ENCODE data around the gene IVD.

Gene IVD

GRCh38 chr15:40405501-40406381, at the start of gene IVD:
IVD (plus strand) TSS chr15:40405795; CDS start chr15:40405828, 33 bp downstream.
- peak; percentile 87; the same call in 1 of the 2 replicates for TF ChIP-seq ZFX (IDR thresholded peaks at IDR 0.05)
- TF ChIP-seq CTCF (conservative IDR thresholded peaks at IDR 0.05), result no peak
- H3K27ac ChIP-seq, result peak within 1 kb of the TSS; percentile 88

DNA sequence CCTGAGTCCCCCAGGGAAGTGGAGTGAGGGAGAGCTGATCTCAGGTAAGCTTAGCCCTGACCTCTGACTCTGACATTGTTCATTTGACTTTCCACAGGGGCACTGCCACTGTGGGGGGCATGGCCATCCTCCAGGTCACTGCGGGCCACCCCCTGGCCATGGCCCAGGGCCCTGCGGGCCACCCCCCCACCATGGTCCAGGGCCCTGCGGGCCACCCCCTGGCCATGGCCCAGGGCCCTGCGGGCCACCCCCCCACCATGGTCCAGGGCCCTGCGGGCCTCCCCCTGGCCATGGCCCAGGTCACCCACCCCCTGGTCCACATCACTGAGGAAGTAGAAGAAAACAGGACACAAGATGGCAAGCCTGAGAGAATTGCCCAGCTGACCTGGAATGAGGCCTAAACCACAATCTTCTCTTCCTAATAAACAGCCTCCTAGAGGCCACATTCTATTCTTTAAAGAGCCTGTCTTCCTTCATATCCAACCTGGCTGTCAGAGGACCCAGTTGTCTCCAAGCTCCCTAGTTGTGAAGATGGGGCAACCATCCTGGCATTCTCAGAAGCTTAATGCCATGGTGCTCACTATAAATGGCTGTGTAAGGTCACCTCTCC, 49.5 kb upstream of the IVD start:
- H3K27ac ChIP-seq, result no peak overlapping the region
- no peak for TF ChIP-seq ZFX (IDR thresholded peaks at IDR 0.05)
- no peak for TF ChIP-seq CTCF (conservative IDR thresholded peaks at IDR 0.05)

DNA sequence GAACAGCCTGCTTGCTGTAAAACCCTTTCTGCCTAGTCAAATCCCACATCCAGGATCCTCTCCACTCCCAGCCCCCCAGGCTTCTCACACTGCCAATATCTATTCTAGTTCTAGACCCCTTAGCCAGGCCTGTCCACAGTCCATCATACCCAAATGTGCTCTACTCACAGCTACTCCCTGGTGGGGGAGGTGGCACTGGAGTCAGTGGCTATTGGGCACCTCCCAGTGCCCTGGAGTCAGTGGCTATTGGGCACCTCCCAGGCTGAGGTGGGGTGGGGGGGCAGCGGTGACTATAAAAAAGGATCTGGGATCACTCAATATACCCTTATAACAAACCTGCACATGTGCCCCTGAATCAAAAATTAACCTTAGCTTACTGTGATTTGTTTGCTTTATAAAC, 48.3 kb upstream of the IVD start:
- no peak for TF ChIP-seq ZFX (IDR thresholded peaks at IDR 0.05)
- no peak for TF ChIP-seq CTCF (conservative IDR thresholded peaks at IDR 0.05)

GRCh38 chr15:40357723-40358470, 47.7 kb upstream of the IVD start, which contains the start of gene DISP2:
DISP2 (plus strand) TSS chr15:40358219; CDS start chr15:40358322, 103 bp downstream.
- no peak for TF ChIP-seq CTCF (conservative IDR thresholded peaks at IDR 0.05)
- no peak for TF ChIP-seq ZFX (IDR thresholded peaks at IDR 0.05)

More for the DNA sequence above, 48.3 kb upstream of the IVD start:
- H3K27ac ChIP-seq, result no peak overlapping the region; the same call in 1 of the 2 replicates

DNA sequence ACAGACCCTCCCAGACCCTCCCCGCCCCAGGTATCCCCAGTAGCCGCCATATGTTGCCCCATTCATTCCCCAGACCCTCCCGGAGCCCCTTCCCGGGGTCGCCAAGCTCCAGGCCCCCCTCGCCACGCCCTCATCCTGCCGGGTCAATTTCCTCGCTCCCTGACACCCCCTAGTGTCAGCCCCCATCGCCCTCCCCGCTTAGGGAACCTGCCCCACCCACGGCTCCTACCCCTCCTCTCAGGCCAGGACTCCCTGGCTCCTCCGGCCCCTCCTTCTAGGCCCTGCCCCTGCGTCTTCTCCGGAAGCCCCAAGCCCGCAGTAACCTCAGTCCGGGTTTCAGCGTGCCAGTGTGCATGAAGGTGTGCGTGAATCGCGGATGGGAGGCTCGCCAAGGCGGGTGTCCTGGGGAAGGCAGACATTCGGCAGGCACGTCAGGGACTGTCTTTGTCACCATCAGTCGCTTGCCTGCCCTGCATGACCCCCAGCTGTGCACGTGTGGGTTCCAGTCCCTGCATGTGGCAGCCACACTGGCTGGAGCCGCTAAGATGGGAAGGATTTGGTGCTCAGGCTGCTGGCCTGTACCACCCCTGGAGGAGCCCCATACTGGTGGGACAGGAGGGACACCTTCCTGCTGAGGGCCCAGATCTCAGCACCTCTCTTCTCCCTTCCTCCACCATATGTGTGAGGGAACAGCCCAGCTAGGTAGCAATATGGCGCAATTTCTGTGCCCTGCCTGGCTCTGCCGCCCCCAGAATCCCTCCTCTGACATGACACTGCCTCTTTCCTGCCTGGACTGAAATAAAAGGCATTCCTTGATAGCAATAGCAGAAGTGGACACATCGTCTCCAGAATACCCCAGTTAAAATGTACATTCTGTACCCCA, 46.9 kb upstream of the IVD start:
- TF ChIP-seq CTCF (conservative IDR thresholded peaks at IDR 0.05) (no peak; the same call in 1 of the 2 replicates), ZFX (IDR thresholded peaks at IDR 0.05) (no peak)
- no peak overlapping the region; the same call in 1 of the 2 replicates for H3K27ac ChIP-seq

More at GRCh38 chr15:40357723-40358470, 47.7 kb upstream of the IVD start, which contains the start of gene DISP2:
- peak within 1 kb of the TSS; percentile 34 for H3K27ac ChIP-seq

DNA sequence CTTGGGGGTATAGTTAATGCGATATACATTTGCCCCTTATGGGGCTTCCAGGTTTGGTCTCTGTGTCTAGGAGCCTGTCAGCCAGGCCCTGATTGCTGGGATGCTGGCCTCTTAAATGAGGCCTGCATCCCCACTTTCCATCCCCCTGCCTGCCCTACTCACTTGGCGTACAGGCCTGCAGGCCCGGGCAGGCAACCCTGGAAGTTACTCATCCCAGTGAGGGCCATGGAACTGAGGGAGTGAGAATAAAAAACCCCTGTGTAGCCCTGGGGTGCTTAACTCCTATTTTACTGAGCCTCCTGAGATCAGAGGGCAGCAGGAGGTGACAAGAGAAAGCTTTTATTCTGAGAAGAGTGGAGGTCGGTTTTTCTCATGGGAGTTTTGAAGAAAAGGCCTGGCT, 45.6 kb upstream of the IVD start:
- TF ChIP-seq CTCF (conservative IDR thresholded peaks at IDR 0.05) (no peak), ZFX (IDR thresholded peaks at IDR 0.05) (no peak)
- H3K27ac ChIP-seq, result no peak overlapping the region
